Spinal cord (tissue), 10 donors: ENCODE data around the gene PAMR1. TPM values are rescaled to one million over a fixed set of nuclear protein-coding genes. Genes with fewer than 3 reads are reported as not detected.

Experiments used
- DNase-seq, 6 donors: peaks; one replicate each; pipeline versions ENCODE4 v3.0.0 to v3.0.0-alpha.2; 2013 to 2015; ENCODE audit warnings: low spot score in 6 of 6, low read depth in 4 of 6
- H3K27ac ChIP-seq: one replicate; pipeline ENCODE4 v1.5.1; 2013; ENCODE audit warnings: low read depth, low read length, control low read depth
- H3K27me3 ChIP-seq: one replicate; pipeline ENCODE4 v1.6.1; 2013; ENCODE audit warnings: low read length; ENCODE audit not compliant: control insufficient read depth, insufficient read depth
- H3K36me3 ChIP-seq: one replicate; pipeline ENCODE4 v1.6.1; 2013; ENCODE audit warnings: low read length; ENCODE audit not compliant: control insufficient read depth, insufficient read depth
- H3K4me1 ChIP-seq: one replicate; pipeline ENCODE4 v1.6.1; 2013; ENCODE audit warnings: low read length; ENCODE audit not compliant: control insufficient read depth, insufficient read depth
- H3K4me3 ChIP-seq: one replicate; pipeline ENCODE4 v1.5.1; 2013; ENCODE audit warnings: low read depth, low read length, control low read depth
- H3K9me3 ChIP-seq: one replicate; pipeline ENCODE4 v1.6.1; 2013; ENCODE audit warnings: low read length; ENCODE audit not compliant: control insufficient read depth, insufficient read depth
- WGBS: methylation state at CpG from one replicate; pipeline ENCODE4 v1.1.5; 2013; ENCODE audit warnings: missing lambda C conversion rate; ENCODE audit not compliant: insufficient coverage; 5-methylcytosine and 5-hydroxymethylcytosine counted together
- polyA plus RNA-seq, 2 donors: library from polyadenylated mRNA; unstranded; fragments of 120-200 nt; gene quantifications; one replicate each; pipeline ENCODE4 v1.2.1, GENCODE V29; 2013; ENCODE audit not compliant: insufficient read length in 2 of 2
- total RNA-seq, 2 donors: library from RNA; depleted of rRNA in 1 of 2; stranded (reverse); fragments of 120-200 nt in 1 of 2; fragments of >200 nt in 1 of 2; gene quantifications; one replicate each; pipeline versions ENCODE4 v1.2.3 to v1.2.4, GENCODE V29; 2013 to 2014
- donor health status: healthy.

Gene PAMR1
- total and polyA plus RNA-seq, 4 donors: 16.0 to 35.2 (median 20.3) TPM

DNA sequence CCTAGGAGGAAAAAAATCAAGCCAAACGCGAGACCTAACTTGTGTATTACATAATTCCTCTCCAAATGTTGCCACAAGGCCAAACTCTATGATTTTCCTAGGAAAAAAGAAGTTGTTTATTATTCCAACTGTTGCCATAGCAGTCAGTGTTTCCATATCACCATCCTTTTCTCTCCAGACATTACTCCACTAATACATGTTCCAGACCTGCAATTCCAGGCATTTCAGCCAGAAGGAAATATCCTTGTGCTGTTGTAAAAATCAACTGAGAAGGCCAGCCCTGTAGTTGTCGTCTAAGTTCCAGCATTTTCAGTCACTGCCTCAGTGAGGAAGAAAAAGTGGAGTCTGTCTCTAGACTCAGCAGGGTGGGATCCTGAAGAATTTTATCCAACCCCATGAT is 33.1 kb upstream of the PAMR1 start:
- H3K4me1 ChIP-seq: no peaks in the 10 kb centered on the region
- WGBS: 80% methylated on average over 1 of the region's 3 CpGs
- DNase-seq: no peak
- H3K36me3 ChIP-seq: no peaks in the 10 kb centered on the region
- H3K27me3 ChIP-seq: no peaks in the 10 kb centered on the region
- no peaks in the 10 kb centered on the region for H3K9me3 ChIP-seq
- H3K27ac ChIP-seq: no peak overlapping the region
- H3K4me3 ChIP-seq: no peak overlapping the region

DNA sequence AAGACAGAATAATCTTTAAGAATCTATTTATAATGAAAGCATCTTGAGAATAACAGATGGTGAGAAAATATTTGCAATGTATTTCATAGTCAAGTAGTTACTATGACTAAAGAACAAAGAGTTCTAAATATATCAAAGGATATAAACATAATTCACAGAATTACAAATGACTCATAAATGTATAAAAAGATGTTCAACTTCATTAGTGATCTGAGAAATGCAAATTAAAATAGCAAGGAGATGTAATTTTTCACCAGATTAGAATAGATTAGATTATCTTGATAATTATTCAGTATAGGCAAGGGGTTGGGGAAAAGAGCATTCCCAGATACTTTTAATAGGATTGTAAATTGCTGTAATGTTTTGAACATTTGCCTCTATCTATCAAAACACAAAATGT is 30.1 kb upstream of the PAMR1 start:
- no peak for DNase-seq
- no peaks in the 10 kb centered on the region for H3K27me3 ChIP-seq
- H3K9me3 ChIP-seq: no peaks in the 10 kb centered on the region
- no peak overlapping the region for H3K4me3 ChIP-seq
- H3K36me3 ChIP-seq: no peaks in the 10 kb centered on the region
- no peak overlapping the region for H3K27ac ChIP-seq
- H3K4me1 ChIP-seq: no peaks in the 10 kb centered on the region

DNA sequence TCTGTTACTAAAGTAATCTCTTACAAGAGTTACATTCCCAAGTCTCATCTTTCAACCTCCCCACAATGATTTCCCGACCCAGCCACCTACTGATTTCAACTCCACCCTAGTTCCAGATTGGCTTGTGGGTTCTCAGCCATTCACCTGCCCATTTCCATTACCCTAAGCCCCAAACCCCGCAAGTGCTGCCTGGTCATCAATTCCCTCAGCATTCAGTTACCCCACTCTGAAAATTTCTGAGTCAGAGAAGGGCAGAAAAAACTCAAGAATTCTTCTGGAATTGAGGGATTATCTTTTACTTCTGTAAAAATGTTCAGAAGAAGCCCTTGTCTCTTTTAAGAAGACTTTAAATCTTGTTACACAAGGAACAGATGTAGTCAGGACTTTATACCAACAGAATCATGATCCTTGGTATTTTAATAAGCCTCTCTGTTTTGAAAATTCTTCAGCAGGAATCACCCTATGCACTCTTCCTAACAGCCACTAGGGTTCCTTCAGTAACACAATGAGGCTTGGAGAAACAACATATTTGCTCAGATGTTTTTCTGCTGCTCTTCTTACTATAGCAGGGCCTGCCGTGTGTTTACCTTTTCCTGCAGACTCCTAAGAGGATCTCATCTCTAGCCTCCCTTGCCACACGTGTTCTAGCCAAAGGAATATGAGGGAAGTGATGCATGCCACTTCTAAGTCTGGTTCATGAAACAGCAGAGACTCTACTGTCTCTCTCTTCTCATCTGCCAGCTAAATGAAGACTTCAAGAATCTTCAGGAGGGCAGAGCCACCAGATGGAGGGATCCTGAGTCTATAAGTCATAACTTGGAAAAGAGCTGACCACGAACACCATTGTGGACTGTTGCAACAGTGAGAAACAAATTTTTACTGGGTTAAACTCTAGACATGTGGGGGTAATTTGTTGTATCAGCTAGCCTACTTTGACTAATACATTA is 29.3 kb upstream of the PAMR1 start:
- H3K27me3 ChIP-seq: no peaks in the 10 kb centered on the region
- no peak overlapping the region for H3K4me3 ChIP-seq
- peak in 1 of 6 donors; percentile 40 for DNase-seq
- no peaks in the 10 kb centered on the region for H3K9me3 ChIP-seq
- no peaks in the 10 kb centered on the region for H3K4me1 ChIP-seq
- H3K36me3 ChIP-seq: no peaks in the 10 kb centered on the region
- 71% methylated on average over 1 of the region's 5 CpGs for WGBS
- H3K27ac ChIP-seq: peak overlapping the region; percentile 44

DNA sequence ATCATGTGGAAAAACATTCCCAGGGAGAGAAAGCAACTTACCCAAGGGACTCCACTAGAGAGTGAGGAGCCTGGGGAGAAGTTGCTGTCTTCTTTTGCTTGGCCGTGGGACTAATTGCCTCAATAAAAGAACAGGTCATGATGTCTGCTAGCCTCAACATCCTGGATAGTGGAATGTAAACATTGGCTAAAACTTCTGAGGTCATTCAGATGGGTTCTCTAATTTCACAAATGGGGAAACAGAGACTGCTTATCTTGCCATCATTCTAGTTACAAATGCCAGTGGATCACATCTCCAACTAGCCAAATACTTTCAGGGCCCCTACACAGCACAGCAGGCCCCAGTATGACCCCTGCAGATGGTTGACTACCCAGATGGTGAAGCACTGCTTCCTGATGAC is 28.4 kb upstream of the PAMR1 start:
- Histone ChIP-seq H3K27ac (peak overlapping the region; percentile 3), H3K4me1 (no peaks in the 10 kb centered on the region), H3K9me3 (no peaks in the 10 kb centered on the region), H3K27me3 (no peaks in the 10 kb centered on the region), H3K4me3 (no peak overlapping the region), H3K36me3 (no peaks in the 10 kb centered on the region)
- peak in 1 of 6 donors; percentile 40 for DNase-seq
- WGBS: 71% methylated on average over 1 of the region's 1 CpG

DNA sequence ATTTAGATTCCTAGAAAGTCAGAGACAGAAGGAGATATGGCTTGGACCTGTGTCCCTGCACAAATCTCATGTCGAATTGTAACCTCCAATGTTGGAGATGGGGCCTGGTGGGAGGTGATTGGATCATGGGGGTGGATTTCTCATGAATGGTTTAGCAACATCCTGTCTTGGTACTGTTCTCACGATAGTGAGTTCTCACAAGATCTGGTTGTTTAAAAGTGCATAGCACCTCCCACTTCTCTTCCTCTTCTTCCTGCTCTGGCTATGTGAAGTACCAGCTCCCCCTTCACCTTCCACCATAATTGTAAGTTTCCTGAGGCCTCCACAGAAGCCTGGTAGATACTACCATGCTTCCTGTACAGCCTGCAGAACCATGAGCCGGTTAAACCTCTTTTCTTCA is 27.6 kb upstream of the PAMR1 start:
- H3K4me3 ChIP-seq: no peak overlapping the region
- H3K4me1 ChIP-seq: no peaks in the 10 kb centered on the region
- no CpG with 5 or more reads among the region's 3 CpGs for WGBS
- H3K27ac ChIP-seq: no peak overlapping the region
- H3K9me3 ChIP-seq: no peaks in the 10 kb centered on the region
- no peaks in the 10 kb centered on the region for H3K36me3 ChIP-seq
- no peaks in the 10 kb centered on the region for H3K27me3 ChIP-seq
- DNase-seq: no peak

DNA sequence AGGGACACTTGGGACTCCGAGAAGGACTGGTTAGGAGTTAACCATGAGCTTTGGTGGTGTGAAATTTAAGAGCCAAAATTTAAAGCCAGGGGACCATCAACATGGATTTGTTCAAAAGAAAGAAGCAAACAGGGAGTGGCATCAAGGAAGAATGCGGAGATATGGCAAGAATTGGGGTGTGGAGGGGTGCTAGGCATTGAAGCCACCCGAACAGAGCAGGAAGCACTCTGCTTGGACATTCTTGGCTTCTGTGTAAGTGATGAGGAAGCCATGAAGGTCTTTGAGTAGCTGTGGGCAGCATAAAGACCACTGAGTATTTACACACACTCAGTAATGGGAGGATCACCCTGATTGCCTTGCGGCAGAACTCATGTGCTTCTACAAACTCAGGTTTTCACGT is 27.2 kb upstream of the PAMR1 start:
- H3K36me3 ChIP-seq: no peaks in the 10 kb centered on the region
- 98% methylated on average over 4 of the region's 5 CpGs for WGBS

DNA sequence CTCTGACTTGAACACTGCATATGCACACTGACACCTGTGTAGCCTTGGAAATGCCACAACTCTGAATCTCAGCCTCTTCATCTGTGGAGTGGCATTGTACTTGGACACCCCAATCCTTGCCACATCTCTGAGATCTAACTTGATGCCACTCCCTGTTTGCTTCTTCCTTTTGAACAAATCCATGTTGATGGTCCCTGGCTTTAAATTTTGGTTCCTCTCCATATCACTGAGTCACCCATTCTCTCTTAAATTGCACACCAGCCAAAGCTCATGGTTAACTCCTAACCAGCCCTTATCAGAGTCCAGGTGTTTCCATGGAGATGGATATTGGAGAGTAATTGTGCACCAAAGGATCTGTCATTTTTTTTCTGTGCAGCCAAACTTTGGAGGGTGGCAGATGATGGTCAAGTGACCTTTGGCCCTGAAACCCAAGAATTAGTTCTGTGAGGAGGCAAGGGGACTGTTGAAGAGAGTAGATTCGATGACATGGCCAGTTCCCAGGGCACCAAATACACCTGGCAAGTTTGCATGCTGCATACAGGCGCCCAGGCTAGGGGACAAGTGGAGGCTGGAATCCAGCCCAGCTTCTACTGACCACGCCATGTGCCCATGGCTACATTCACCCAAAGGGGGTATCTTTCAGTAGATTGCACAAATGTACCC is 25.1 kb upstream of the PAMR1 start:
- DNase-seq: no peak
- no peaks in the 10 kb centered on the region for H3K36me3 ChIP-seq
- H3K4me1 ChIP-seq: no peaks in the 10 kb centered on the region
- H3K27me3 ChIP-seq: no peaks in the 10 kb centered on the region
- no peaks in the 10 kb centered on the region for H3K9me3 ChIP-seq
- WGBS: 93% methylated on average over 2 of the region's 3 CpGs
- H3K4me3 ChIP-seq: no peak overlapping the region
- no peak overlapping the region for H3K27ac ChIP-seq

More for the DNA sequence above, 27.2 kb upstream of the PAMR1 start:
- Histone ChIP-seq H3K9me3 (no peaks in the 10 kb centered on the region), H3K27me3 (no peaks in the 10 kb centered on the region), H3K4me3 (no peak overlapping the region), H3K4me1 (no peaks in the 10 kb centered on the region), H3K27ac (no peak overlapping the region)
- DNase-seq: no peak

DNA sequence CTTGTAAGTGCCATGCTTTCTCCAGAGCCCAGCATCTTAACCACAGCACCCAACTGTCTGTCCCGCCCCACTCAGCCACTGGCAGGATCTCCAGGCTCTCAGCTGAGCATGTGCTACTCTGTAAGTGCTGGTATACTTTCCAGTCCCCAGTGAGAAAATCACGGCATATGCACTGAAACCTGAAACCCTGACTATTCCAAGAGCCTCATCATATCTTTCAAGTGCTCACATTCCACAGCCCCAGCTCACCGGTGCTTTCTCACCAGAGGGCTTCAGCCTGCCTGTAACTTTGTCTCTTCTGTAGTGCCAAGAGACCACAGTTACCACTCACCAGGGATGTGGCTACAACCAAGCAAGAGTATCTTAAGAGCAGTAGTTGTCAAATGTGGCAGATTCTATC is 24.4 kb upstream of the PAMR1 start:
- Histone ChIP-seq H3K27me3 (no peaks in the 10 kb centered on the region), H3K4me1 (no peaks in the 10 kb centered on the region), H3K36me3 (no peaks in the 10 kb centered on the region), H3K4me3 (no peak overlapping the region), H3K27ac (no peak overlapping the region), H3K9me3 (no peaks in the 10 kb centered on the region)
- no peak for DNase-seq
- 63% methylated on average over 2 of the region's 3 CpGs for WGBS

DNA sequence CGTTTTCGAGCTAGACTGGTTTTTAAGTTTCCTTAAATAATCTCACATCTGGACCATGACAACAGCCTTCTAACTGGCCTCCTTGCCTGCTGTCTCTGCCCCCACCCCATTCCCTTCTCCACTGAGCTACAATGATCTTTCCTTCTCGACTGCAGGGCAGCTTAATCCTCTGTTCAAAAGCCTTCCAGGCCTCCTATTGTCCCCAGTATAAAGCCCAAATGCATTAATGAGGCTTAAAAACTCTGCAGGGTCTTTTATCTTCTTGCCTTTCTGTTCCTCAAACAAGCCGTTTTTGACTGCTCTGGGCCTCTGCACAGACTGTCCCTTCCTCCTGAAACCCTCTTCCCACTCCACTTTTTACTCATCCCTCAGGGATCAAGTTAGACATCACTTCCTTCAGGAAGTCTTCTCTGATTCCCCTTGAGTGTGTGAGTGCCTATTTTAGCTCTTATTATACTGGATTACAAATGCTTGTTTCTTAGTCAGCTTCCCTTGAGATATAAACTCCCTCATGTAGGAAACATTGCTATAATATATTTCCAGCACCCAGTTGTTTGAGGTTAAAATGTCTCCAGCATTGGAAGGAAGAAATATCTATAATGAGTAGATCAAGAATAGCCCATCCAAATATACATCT is 23.6 kb upstream of the PAMR1 start:
- H3K27me3 ChIP-seq: no peaks in the 10 kb centered on the region
- H3K9me3 ChIP-seq: no peaks in the 10 kb centered on the region
- DNase-seq: peak in 1 of 6 donors; percentile 11
- H3K4me3 ChIP-seq: no peak overlapping the region
- H3K36me3 ChIP-seq: no peaks in the 10 kb centered on the region
- H3K4me1 ChIP-seq: no peaks in the 10 kb centered on the region
- no peak overlapping the region for H3K27ac ChIP-seq
- WGBS: 15% methylated on average over 4 of the region's 4 CpGs
